ENCODE data around the gene NINJ2.
A peak's percentile ranks its signal among the peaks of the same experiment; 100 is the strongest.

The NINJ2 gene

GRCh38 chr12:662566-663292 lies 516 bp downstream of the NINJ2 start:
- peak overlapping the region; percentile 85 for H3K27ac ChIP-seq
- H3K36me3 ChIP-seq: no peaks in the 10 kb centered on the region
- no peaks in the 10 kb centered on the region for H3K9me3 ChIP-seq
- H3K27me3 ChIP-seq: no peaks in the 10 kb centered on the region
- peaks cover 74 to 76% of the 10 kb centered on the region in 2 experiments for H3K4me1 ChIP-seq (ENCODE audit: control insufficient read depth in 1 of 2, insufficient read depth in 1 of 2, low read depth in 1 of 2, low read length in 1 of 2)
- TF ChIP-seq CTCF (IDR thresholded peaks at IDR 0.05): no peak
- H3K4me3 ChIP-seq (ENCODE audit: low read depth in 1 of 2, low read length in 1 of 2): peak overlapping the region; percentile 3 to 13

GRCh38 chr12:661720-662486 lies 1.3 kb downstream of the NINJ2 start:
- Histone ChIP-seq H3K4me3 (ENCODE audit: low read depth in 1 of 2, low read length in 1 of 2) (no peak overlapping the region), H3K27ac (peak overlapping the region; percentile 85), H3K4me1 (ENCODE audit: control insufficient read depth in 1 of 2, insufficient read depth in 1 of 2, low read depth in 1 of 2, low read length in 1 of 2) (peaks cover 66 to 68% of the 10 kb centered on the region in 2 experiments)

GRCh38 chr12:659090-659683 lies 4.1 kb downstream of the NINJ2 start:
- Histone ChIP-seq H3K9me3 (no peaks in the 10 kb centered on the region), H3K27me3 (no peaks in the 10 kb centered on the region), H3K27ac (peak overlapping the region; percentile 14), H3K36me3 (no peaks in the 10 kb centered on the region), H3K4me1 (ENCODE audit: control insufficient read depth in 1 of 2, insufficient read depth in 1 of 2, low read depth in 1 of 2, low read length in 1 of 2) (peaks cover 45 to 48% of the 10 kb centered on the region in 2 experiments), H3K4me3 (ENCODE audit: low read depth in 1 of 2, low read length in 1 of 2) (no peak overlapping the region)
- no peak for TF ChIP-seq CTCF (IDR thresholded peaks at IDR 0.05)

More at GRCh38 chr12:661720-662486, 1.3 kb downstream of the NINJ2 start:
- no peaks in the 10 kb centered on the region for H3K27me3 ChIP-seq
- no peak for TF ChIP-seq CTCF (IDR thresholded peaks at IDR 0.05)
- no peaks in the 10 kb centered on the region for H3K9me3 ChIP-seq
- no peaks in the 10 kb centered on the region for H3K36me3 ChIP-seq

- peak; percentile 16 for TF ChIP-seq CTCF (IDR thresholded peaks at IDR 0.05)
- no peak overlapping the region for H3K4me3 ChIP-seq (ENCODE audit: low read depth in 1 of 2, low read length in 1 of 2)
- H3K4me1 ChIP-seq (ENCODE audit: control insufficient read depth in 1 of 2, insufficient read depth in 1 of 2, low read depth in 1 of 2, low read length in 1 of 2): peaks cover 21 to 22% of the 10 kb centered on the region in 2 experiments
- peaks cover 17% of the 10 kb centered on the region for H3K36me3 ChIP-seq
- H3K27ac ChIP-seq: peak overlapping the region; percentile 88
- H3K27me3 ChIP-seq: no peaks in the 10 kb centered on the region
- H3K9me3 ChIP-seq: no peaks in the 10 kb centered on the region
Measured at GRCh38 chr12:650983-651382, 12.3 kb downstream of the NINJ2 start.

- H3K36me3 ChIP-seq: peaks cover 19% of the 10 kb centered on the region
- peak overlapping the region; percentile 18 for H3K27ac ChIP-seq
- H3K4me1 ChIP-seq (ENCODE audit: control insufficient read depth in 1 of 2, insufficient read depth in 1 of 2, low read depth in 1 of 2, low read length in 1 of 2): peaks cover 51 to 52% of the 10 kb centered on the region in 2 experiments
- no peaks in the 10 kb centered on the region for H3K9me3 ChIP-seq
- no peaks in the 10 kb centered on the region for H3K27me3 ChIP-seq
- no peak for TF ChIP-seq CTCF (IDR thresholded peaks at IDR 0.05)
- no peak overlapping the region for H3K4me3 ChIP-seq (ENCODE audit: low read depth in 1 of 2, low read length in 1 of 2)
Measured at GRCh38 chr12:647385-648085, 15.7 kb downstream of the NINJ2 start.
